Mesothelial cell of epicardium (in vitro differentiated cells): Measurements from ENCODE around the gene HMG20A. TPM values are rescaled to one million over a fixed set of nuclear protein-coding genes. Genes with fewer than 3 reads are reported as not detected.

Experiments
- DNase-seq, 2 experiments: peaks; one replicate each; pipeline ENCODE4 v3.0.0; 2021; ENCODE audit warnings: low spot score in 2 of 2; ENCODE audit not compliant: unreplicated experiment in 2 of 2
- H3K27ac Mint-ChIP-seq: 2 replicates; pipeline ENCODE4 v1.8.0; 2021; ENCODE audit warnings: mixed read lengths
- H3K27me3 Mint-ChIP-seq: 2 replicates; pipeline ENCODE4 v1.8.0; 2021; ENCODE audit warnings: low read depth, mixed read lengths
- H3K36me3 Mint-ChIP-seq: 2 replicates; pipeline ENCODE4 v1.8.0; 2021; ENCODE audit warnings: mixed read lengths
- H3K4me1 Mint-ChIP-seq: 2 replicates; pipeline ENCODE4 v1.8.0; 2021; ENCODE audit warnings: mixed read lengths
- H3K4me3 Mint-ChIP-seq: 2 replicates; pipeline ENCODE4 v1.8.0; 2021; ENCODE audit warnings: mild to moderate bottlenecking, moderate library complexity, mixed read lengths
- H3K9me3 Mint-ChIP-seq: 2 replicates; pipeline ENCODE4 v1.8.0; 2021; ENCODE audit warnings: mixed read lengths
- CTCF ChIP-seq: fragments of 200-600 bp; sonication (generic); IDR thresholded peaks from one replicate; pipeline ENCODE4 v1.5.0; 2021; ENCODE audit warnings: antibody characterized with exemption; ENCODE audit not compliant: unreplicated experiment
- total RNA-seq: library from RNA; stranded (reverse); gene quantifications from 3 replicates; pipeline ENCODE4 v1.2.1, GENCODE V29; 2021

Gene HMG20A
- total RNA-seq, 1 donor from 2014 or later: 70.5 TPM

GRCh38 chr15:77484994-77485393 lies 64.3 kb downstream of the HMG20A start:
- no peak overlapping the region for H3K27ac Mint-ChIP-seq
- TF ChIP-seq CTCF: no peak
- peaks cover 19% of the 10 kb centered on the region for H3K36me3 Mint-ChIP-seq
- DNase-seq: no peak
- H3K9me3 Mint-ChIP-seq: no peaks in the 10 kb centered on the region
- H3K4me1 Mint-ChIP-seq: peaks cover 52% of the 10 kb centered on the region
- H3K27me3 Mint-ChIP-seq: no peaks in the 10 kb centered on the region
- H3K4me3 Mint-ChIP-seq: no peak overlapping the region

DNA sequence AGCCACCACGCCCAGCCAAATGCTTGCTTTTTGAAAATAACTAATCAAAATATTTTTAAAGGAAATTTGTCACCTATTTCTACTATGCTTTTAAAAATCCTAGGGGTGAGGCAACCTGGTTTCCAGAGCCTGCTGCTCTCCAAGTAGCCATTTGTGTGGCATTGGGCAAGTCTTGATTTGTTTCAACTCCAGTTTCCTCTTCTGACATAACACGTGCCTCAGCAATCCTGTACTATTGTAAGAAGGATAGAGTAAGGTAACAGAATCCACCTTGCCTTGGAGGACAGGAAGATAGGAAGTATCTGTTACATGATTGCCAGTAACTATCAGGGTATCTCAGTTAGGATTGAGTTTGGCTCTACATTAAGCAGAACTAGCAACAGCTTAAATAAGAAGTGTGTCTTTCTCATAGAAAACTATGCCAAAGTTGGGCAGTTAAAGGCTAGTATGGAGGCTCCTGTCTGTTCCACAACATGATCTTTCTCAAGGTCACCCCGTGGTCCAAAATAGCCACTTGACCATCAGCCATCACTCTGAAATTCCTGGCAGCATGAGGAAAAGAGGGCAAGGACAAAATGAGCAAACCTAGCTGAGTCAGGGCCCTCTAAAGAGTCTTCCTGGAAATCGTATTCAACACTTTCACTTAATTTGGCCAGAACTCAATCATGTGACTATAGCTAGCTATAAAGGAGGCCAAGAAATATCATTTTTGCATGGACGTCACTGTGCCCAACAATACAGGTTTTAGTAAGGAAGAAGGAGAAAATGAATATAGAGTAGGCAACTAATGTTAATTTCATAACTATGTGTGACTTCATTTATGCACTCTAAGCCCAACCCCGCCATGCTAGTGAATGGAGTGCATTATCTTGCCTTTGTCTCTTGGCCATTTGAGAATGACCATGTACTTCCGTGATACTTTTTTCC lies 66.1 kb downstream of the HMG20A start:
- DNase-seq: no peak
- Mint-ChIP-seq H3K4me3 (no peak overlapping the region), H3K4me1 (peaks cover 60% of the 10 kb centered on the region), H3K27ac (peak overlapping the region; percentile 45), H3K36me3 (peaks cover 21% of the 10 kb centered on the region), H3K27me3 (no peaks in the 10 kb centered on the region), H3K9me3 (no peaks in the 10 kb centered on the region)
- TF ChIP-seq CTCF: no peak

GRCh38 chr15:77487469-77487842 lies 66.8 kb downstream of the HMG20A start:
- H3K4me1 Mint-ChIP-seq: peaks cover 56% of the 10 kb centered on the region
- no peaks in the 10 kb centered on the region for H3K9me3 Mint-ChIP-seq

DNA sequence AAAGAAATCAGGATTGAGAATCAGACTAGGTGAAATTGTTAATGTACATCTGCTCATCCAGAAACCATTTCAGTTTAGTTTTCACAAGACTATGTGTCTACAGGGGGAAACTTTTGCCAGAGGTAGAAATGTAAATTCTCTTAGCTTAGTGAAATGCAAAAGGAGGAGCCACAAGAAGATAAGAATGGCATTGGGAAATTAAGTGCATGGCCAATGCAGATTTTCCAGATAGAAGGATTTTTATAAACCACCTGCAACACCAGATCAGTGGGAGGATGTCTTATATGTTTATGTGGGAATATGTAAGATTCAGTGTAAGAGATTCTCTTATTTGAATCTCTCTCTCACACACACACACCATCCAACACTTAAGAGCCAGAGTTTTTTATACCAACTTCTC lies 67.2 kb downstream of the HMG20A start:
- H3K4me1 Mint-ChIP-seq: peaks cover 52% of the 10 kb centered on the region
- DNase-seq: no peak
- no peaks in the 10 kb centered on the region for H3K9me3 Mint-ChIP-seq
- no peak for TF ChIP-seq CTCF
- no peaks in the 10 kb centered on the region for H3K27me3 Mint-ChIP-seq
- H3K36me3 Mint-ChIP-seq: peaks cover 21% of the 10 kb centered on the region
- H3K27ac Mint-ChIP-seq: peak overlapping the region; percentile 57
- H3K4me3 Mint-ChIP-seq: no peak overlapping the region

More at GRCh38 chr15:77487469-77487842, 66.8 kb downstream of the HMG20A start:
- no peak for DNase-seq
- H3K27me3 Mint-ChIP-seq: no peaks in the 10 kb centered on the region
- peak overlapping the region; percentile 45 for H3K27ac Mint-ChIP-seq
- H3K4me3 Mint-ChIP-seq: no peak overlapping the region
- TF ChIP-seq CTCF: no peak
- H3K36me3 Mint-ChIP-seq: peaks cover 21% of the 10 kb centered on the region

GRCh38 chr15:77489647-77490046 lies 69.0 kb downstream of the HMG20A start:
- Mint-ChIP-seq H3K27me3 (no peaks in the 10 kb centered on the region), H3K4me3 (no peak overlapping the region), H3K4me1 (peaks cover 59% of the 10 kb centered on the region), H3K36me3 (peaks cover 11% of the 10 kb centered on the region), H3K9me3 (no peaks in the 10 kb centered on the region), H3K27ac (peak overlapping the region; percentile 52)
- no peak for DNase-seq
- no peak for TF ChIP-seq CTCF
